AG10803 (cell line): ENCODE results near the gene POLA2.
"Not testable (repeated sequence)": the region's sequence is repeated elsewhere in the genome, so short reads cannot be mapped to it uniquely, and the experiment has no call there.

ENCODE experiments used
- DNase-seq: peaks from one replicate; pipeline ENCODE4 v3.0.0; 2010; ENCODE audit warnings: low read depth
- H3K4me3 ChIP-seq: 2 replicates; pipeline ENCODE4 v1.5.1; 2011; ENCODE audit warnings: mild to moderate bottlenecking, low read length, control low read depth
- CTCF ChIP-seq: conservative IDR thresholded peaks from 2 replicates; pipeline ENCODE4 v1.5.1; 2011; ENCODE audit warnings: mild to moderate bottlenecking, low read length, control low read depth, inconsistent platforms

POLA2 gene

DNA sequence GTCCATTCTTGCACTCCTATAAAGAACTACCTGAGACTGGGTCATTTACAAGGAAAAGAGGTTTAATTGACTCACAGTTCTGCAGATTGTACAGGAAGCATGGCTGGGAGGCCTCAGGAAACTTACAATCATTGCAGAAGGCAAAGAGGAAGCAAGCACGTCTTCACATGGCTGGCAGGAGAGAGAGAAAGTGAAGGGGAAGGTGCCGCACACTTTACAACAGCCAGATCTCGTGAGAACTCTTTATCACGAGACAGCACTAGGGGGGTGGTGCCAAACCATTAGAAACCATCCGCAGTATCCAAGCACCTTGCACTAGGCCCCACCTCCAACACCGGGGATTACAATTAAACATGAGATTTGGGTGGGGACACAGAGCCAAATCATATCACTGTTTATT, 19.4 kb upstream of the POLA2 start:
- no peak for DNase-seq
- no peak overlapping the region for H3K4me3 ChIP-seq
- TF ChIP-seq CTCF = no peak

DNA sequence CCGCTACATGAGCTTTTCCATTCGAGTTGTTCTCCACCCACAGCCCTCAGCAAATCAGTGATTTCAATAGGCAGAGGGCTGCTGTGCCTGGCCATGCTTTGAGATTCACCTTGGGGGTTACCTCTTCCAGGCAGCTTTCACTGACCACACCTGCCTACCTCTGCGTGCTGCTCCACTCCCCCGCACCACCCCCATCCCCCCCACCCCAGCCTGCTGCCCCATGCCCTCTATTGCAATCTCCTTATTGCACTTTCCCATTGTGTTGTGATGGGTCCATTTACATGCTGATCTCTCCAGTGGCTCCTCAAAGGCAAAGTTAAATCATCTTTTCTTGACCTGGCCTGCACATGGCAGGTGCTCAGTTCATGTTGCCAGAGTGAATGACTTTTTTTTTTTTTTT, 18.0 kb upstream of the POLA2 start:
- no peak for TF ChIP-seq CTCF
- no peak for DNase-seq
- no peak overlapping the region for H3K4me3 ChIP-seq

DNA sequence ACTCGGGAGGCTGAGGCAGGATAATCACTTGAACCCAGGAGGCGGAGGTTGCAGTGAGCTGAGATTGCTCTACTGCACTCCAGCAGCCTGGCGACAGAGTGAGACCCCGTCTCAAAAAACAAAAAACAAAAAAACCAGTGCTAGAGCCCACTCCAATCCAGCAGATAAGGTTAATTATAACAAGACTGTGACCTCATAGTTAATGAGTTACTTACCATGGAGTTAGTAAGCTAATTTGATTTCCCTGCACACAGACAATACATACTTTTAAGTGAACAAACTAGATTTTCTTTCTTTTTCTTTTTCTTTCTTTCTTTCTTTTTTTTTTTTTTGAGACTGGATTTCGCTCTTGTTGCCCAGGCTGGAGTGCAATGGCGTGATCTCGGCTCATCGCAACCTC, 16.7 kb upstream of the POLA2 start:
- DNase-seq, H3K4me3 ChIP-seq: not testable (repeated sequence)

- no peak for DNase-seq
- H3K4me3 ChIP-seq = no peak overlapping the region
- TF ChIP-seq CTCF = no peak
Measured at GRCh38 chr11:65246506-65246905, 15.3 kb upstream of the POLA2 start.

DNA sequence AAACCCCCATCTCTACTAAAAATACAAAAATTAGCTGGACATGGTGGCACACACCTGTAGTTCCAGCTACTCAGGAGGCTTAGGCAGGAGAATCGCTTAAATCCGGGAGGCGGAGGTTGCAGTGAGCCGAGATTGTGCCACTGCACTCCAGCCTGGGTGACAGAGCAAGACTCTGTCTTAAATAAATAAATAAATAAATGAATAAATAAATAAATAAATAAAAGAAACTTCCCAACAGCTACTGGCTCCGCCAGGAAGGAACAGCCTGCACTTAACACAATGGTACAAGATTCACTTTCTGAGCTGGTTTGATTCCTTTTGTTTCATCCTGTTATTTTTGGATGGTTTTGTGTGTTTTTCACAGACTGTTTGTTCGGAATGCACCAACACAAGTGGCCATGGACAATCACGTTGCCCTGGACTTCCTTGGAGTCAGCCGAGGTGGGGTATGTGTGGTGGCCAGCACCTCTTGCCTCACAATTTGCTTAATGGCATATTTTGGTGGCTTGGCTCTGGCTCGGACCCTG, 13.5 kb upstream of the POLA2 start:
- H3K4me3 ChIP-seq, DNase-seq: not testable (repeated sequence)

GRCh38 chr11:65251476-65251875, 10.3 kb upstream of the POLA2 start:
- no peak for TF ChIP-seq CTCF
- H3K4me3 ChIP-seq = no peak overlapping the region
- peak; percentile 43 for DNase-seq

DNA sequence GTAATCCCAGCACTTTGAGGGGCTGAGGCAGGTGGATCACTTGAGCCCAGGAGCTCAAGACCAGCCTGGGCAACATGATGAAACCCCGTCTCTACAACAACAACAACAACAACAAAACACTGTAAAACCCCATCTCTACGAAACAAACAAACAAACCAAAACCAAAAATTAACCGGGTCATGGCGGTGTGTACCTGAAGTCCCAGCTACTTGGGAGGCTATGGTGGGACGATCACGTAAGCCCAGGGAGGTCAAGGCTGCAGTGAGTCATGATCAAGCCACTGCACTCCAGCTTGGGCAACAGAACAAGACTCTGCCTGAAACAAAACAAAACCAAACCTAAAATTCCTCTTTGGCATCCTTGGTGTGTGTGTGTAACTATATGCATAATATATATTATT, 7.0 kb upstream of the POLA2 start:
- H3K4me3 ChIP-seq = no peak overlapping the region
- no peak for TF ChIP-seq CTCF
- no peak for DNase-seq

DNA sequence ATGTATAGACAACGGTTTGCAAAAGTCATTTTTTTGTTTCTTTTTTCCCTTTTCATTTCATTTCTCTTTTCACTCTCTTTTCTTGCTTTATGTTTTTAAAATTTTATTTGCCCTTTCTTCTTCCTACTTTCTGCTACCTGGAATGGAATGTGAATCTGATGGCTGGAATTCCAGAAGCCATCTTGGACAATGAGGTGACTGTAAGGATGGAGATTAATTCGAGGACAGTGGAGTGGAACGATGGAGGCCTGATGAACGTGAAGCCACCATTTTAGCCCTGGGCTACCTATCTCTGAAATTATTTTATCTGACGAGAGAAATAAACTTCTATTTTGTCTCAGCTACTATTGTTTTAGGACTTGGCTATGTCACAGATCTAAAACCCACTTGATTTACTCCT, 2.8 kb upstream of the POLA2 start:
- no peak for DNase-seq
- TF ChIP-seq CTCF = no peak
- no peak overlapping the region for H3K4me3 ChIP-seq
